ENCODE results near the gene PSEN1.
A peak's percentile ranks its signal among the peaks of the same experiment; 100 is the strongest.

Gene PSEN1

GRCh38 chr14:73227812-73228781 is 91.8 kb downstream of the PSEN1 start:
- Histone ChIP-seq H3K27me3 (ENCODE audit: control insufficient read depth, insufficient read depth, low read length) (no peaks in the 10 kb centered on the region), H3K4me1 (ENCODE audit: control insufficient read depth, insufficient read depth, low read length) (peaks cover 11% of the 10 kb centered on the region), H3K4me3 (ENCODE audit: low read length) (no peak overlapping the region), H3K9ac (ENCODE audit: low read length) (no peak overlapping the region), H3K27ac (ENCODE audit: low read depth, low read length) (peak overlapping the region; percentile 50), H3K36me3 (ENCODE audit: control insufficient read depth, insufficient read depth, low read length) (no peaks in the 10 kb centered on the region)

GRCh38 chr14:73230051-73230450 is 93.7 kb downstream of the PSEN1 start:
- Histone ChIP-seq H3K27ac (ENCODE audit: low read depth, low read length) (no peak overlapping the region), H3K27me3 (ENCODE audit: control insufficient read depth, insufficient read depth, low read length) (no peaks in the 10 kb centered on the region), H3K36me3 (ENCODE audit: control insufficient read depth, insufficient read depth, low read length) (no peaks in the 10 kb centered on the region), H3K9ac (ENCODE audit: low read length) (no peak overlapping the region), H3K4me1 (ENCODE audit: control insufficient read depth, insufficient read depth, low read length) (peaks cover 11% of the 10 kb centered on the region), H3K4me3 (ENCODE audit: low read length) (no peak overlapping the region)

GRCh38 chr14:73231981-73232851 is 95.9 kb downstream of the PSEN1 start:
- Histone ChIP-seq H3K4me1 (ENCODE audit: control insufficient read depth, insufficient read depth, low read length) (peaks cover 11% of the 10 kb centered on the region), H3K4me3 (ENCODE audit: low read length) (no peak overlapping the region), H3K27ac (ENCODE audit: low read depth, low read length) (no peak overlapping the region), H3K36me3 (ENCODE audit: control insufficient read depth, insufficient read depth, low read length) (no peaks in the 10 kb centered on the region), H3K9ac (ENCODE audit: low read length) (no peak overlapping the region), H3K27me3 (ENCODE audit: control insufficient read depth, insufficient read depth, low read length) (no peaks in the 10 kb centered on the region)

- Histone ChIP-seq H3K9ac (ENCODE audit: low read length) (no peak overlapping the region), H3K36me3 (ENCODE audit: control insufficient read depth, insufficient read depth, low read length) (no peaks in the 10 kb centered on the region), H3K4me3 (ENCODE audit: low read length) (no peak overlapping the region), H3K27me3 (ENCODE audit: control insufficient read depth, insufficient read depth, low read length) (no peaks in the 10 kb centered on the region), H3K4me1 (ENCODE audit: control insufficient read depth, insufficient read depth, low read length) (peaks cover 10% of the 10 kb centered on the region), H3K27ac (ENCODE audit: low read depth, low read length) (no peak overlapping the region)
Observed at GRCh38 chr14:73232984-73233383, 96.7 kb downstream of the PSEN1 start.

- H3K27me3 ChIP-seq (ENCODE audit: control insufficient read depth, insufficient read depth, low read length), result peaks cover 1% of the 10 kb centered on the region
- H3K4me3 ChIP-seq (ENCODE audit: low read length), result no peak overlapping the region
- H3K9ac ChIP-seq (ENCODE audit: low read length), result no peak overlapping the region
- no peak overlapping the region for H3K27ac ChIP-seq (ENCODE audit: low read depth, low read length)
- H3K4me1 ChIP-seq (ENCODE audit: control insufficient read depth, insufficient read depth, low read length), result peaks cover 6% of the 10 kb centered on the region
- no peaks in the 10 kb centered on the region for H3K36me3 ChIP-seq (ENCODE audit: control insufficient read depth, insufficient read depth, low read length)
Observed at GRCh38 chr14:73233564-73233963, 97.3 kb downstream of the PSEN1 start.

- H3K36me3 ChIP-seq (ENCODE audit: control insufficient read depth, insufficient read depth, low read length), result no peaks in the 10 kb centered on the region
- peaks cover 6% of the 10 kb centered on the region for H3K4me1 ChIP-seq (ENCODE audit: control insufficient read depth, insufficient read depth, low read length)
- H3K9ac ChIP-seq (ENCODE audit: low read length), result no peak overlapping the region
- H3K27me3 ChIP-seq (ENCODE audit: control insufficient read depth, insufficient read depth, low read length), result peaks cover 6% of the 10 kb centered on the region
- H3K27ac ChIP-seq (ENCODE audit: low read depth, low read length), result no peak overlapping the region
- H3K4me3 ChIP-seq (ENCODE audit: low read length), result no peak overlapping the region
Observed at GRCh38 chr14:73234029-73234428, 97.7 kb downstream of the PSEN1 start.

- H3K36me3 ChIP-seq (ENCODE audit: control insufficient read depth, insufficient read depth, low read length), result no peaks in the 10 kb centered on the region
- no peak overlapping the region for H3K9ac ChIP-seq (ENCODE audit: low read length)
- H3K4me1 ChIP-seq (ENCODE audit: control insufficient read depth, insufficient read depth, low read length), result peaks cover 8% of the 10 kb centered on the region
- H3K4me3 ChIP-seq (ENCODE audit: low read length), result no peak overlapping the region
- peaks cover 7% of the 10 kb centered on the region for H3K27me3 ChIP-seq (ENCODE audit: control insufficient read depth, insufficient read depth, low read length)
- no peak overlapping the region for H3K27ac ChIP-seq (ENCODE audit: low read depth, low read length)
Observed at GRCh38 chr14:73234586-73235394, 98.5 kb downstream of the PSEN1 start.

- Histone ChIP-seq H3K27ac (ENCODE audit: low read depth, low read length) (no peak overlapping the region), H3K27me3 (ENCODE audit: control insufficient read depth, insufficient read depth, low read length) (peaks cover 7% of the 10 kb centered on the region), H3K4me3 (ENCODE audit: low read length) (no peak overlapping the region), H3K4me1 (ENCODE audit: control insufficient read depth, insufficient read depth, low read length) (peaks cover 8% of the 10 kb centered on the region), H3K36me3 (ENCODE audit: control insufficient read depth, insufficient read depth, low read length) (no peaks in the 10 kb centered on the region), H3K9ac (ENCODE audit: low read length) (no peak overlapping the region)
Observed at GRCh38 chr14:73235531-73236155, 99.3 kb downstream of the PSEN1 start.

- H3K27me3 ChIP-seq (ENCODE audit: control insufficient read depth, insufficient read depth, low read length), result peaks cover 7% of the 10 kb centered on the region
- no peaks in the 10 kb centered on the region for H3K36me3 ChIP-seq (ENCODE audit: control insufficient read depth, insufficient read depth, low read length)
- H3K9ac ChIP-seq (ENCODE audit: low read length), result no peak overlapping the region
- peaks cover 8% of the 10 kb centered on the region for H3K4me1 ChIP-seq (ENCODE audit: control insufficient read depth, insufficient read depth, low read length)
- H3K27ac ChIP-seq (ENCODE audit: low read depth, low read length), result no peak overlapping the region
- H3K4me3 ChIP-seq (ENCODE audit: low read length), result no peak overlapping the region
Observed at GRCh38 chr14:73236157-73236556, 99.8 kb downstream of the PSEN1 start.

GRCh38 chr14:73236752-73237218 is 100.5 kb downstream of the PSEN1 start:
- Histone ChIP-seq H3K4me3 (ENCODE audit: low read length) (peak overlapping the region; percentile 58), H3K36me3 (ENCODE audit: control insufficient read depth, insufficient read depth, low read length) (no peaks in the 10 kb centered on the region), H3K4me1 (ENCODE audit: control insufficient read depth, insufficient read depth, low read length) (peaks cover 8% of the 10 kb centered on the region), H3K9ac (ENCODE audit: low read length) (no peak overlapping the region), H3K27ac (ENCODE audit: low read depth, low read length) (no peak overlapping the region), H3K27me3 (ENCODE audit: control insufficient read depth, insufficient read depth, low read length) (peaks cover 7% of the 10 kb centered on the region)

- Histone ChIP-seq H3K27ac (ENCODE audit: low read depth, low read length) (peak within 1 kb of the TSS; percentile 44), H3K4me1 (ENCODE audit: control insufficient read depth, insufficient read depth, low read length) (peaks cover 11% of the 10 kb centered on the region), H3K36me3 (ENCODE audit: control insufficient read depth, insufficient read depth, low read length) (no peaks in the 10 kb centered on the region), H3K27me3 (ENCODE audit: control insufficient read depth, insufficient read depth, low read length) (peaks cover 7% of the 10 kb centered on the region), H3K9ac (ENCODE audit: low read length) (no peak within 1 kb of the TSS), H3K4me3 (ENCODE audit: low read length) (peak within 1 kb of the TSS; percentile 58)
Observed at GRCh38 chr14:73237219-73237785, 101.0 kb downstream of the PSEN1 start, which contains the start of gene PAPLN. PAPLN (plus strand) TSS chr14:73237506; CDS start chr14:73239779, 2,273 bp downstream.

All from rectal smooth muscle tissue (tissue), 1 donor.